HEK293 (cell line): ENCODE data around the gene XRN2.

Experiments used
- REST ChIP-seq: fragments of 450-650 bp; formaldehyde crosslinking; IDR thresholded peaks from 2 replicates; pipeline ENCODE4 v1.5.1; 2016; ENCODE audit warnings: missing biosample characterization, missing genetic modification characterization
- TRIM28 ChIP-seq: IDR thresholded peaks from 2 replicates; pipeline ENCODE4 v1.6.1; 2011; ENCODE audit warnings: low read length, control low read depth, borderline replicate concordance

XRN2 gene

DNA sequence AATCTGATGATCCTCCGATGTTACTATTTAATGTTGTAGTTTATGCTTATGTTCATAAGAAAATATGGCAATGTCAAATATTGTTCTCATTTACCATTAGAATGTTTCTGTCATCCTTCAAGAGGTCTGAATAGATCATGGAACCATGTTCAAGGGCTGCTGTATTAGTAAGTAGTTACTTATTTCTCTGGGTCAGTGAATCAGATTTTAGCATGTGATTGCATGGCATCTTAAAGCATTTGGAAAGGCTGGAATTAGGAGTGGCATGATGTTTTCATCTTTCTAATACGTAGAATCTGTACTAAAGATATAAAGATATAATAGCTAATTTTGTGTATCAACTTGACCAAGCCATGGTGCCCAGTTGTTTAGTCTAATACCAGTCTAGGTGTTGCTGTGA is 134.7 kb downstream of the XRN2 start (continued):
- TF ChIP-seq REST (tag by site-specific recombination) (no peak), TRIM28 (no peak)
